Measurements from ENCODE around the gene STXBP5. TPM values are rescaled to one million over a fixed set of nuclear protein-coding genes. Genes with fewer than 3 reads are reported as not detected.

Gene STXBP5
- total and polyA plus RNA-seq, 9 of the 15 experiments (the other 6 are each of a cell fraction or from before 2014, with no cell fraction given): 23.3 to 172 (median 71.5) TPM

DNA sequence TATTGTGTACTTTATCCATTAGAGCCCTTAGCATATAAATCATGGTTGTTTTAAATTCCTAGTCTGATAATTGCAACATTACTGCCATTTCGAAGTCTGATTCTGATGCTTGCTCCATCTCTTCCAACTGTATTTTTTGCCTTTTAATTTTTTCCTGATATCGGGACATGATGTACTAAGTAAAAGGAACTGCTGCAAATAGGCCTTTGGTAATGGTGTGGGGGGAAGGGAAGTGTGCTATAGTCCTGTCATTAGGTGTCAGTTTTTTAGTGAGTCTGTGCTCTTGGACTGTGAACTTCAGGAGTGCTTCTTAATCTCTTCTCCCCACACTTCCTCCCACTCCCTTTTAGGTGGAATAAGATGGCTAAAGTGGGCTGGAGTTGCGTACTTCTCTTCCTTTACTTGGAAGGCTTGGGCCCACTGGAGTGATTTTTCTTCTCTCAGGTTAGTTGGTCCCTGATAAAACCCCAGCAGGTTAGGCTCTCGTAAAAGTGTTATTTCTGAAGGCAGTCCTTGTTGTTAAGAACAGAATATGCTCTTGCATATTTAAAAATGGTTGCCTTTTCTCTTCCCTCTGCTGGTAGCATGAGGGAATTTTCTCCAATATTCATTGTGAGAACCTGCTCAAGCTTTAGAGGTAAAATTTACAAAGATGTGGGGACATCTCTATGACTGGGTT is 18.1 kb downstream of the STXBP5 start (continued):
- TF ChIP-seq, protein P1, sequence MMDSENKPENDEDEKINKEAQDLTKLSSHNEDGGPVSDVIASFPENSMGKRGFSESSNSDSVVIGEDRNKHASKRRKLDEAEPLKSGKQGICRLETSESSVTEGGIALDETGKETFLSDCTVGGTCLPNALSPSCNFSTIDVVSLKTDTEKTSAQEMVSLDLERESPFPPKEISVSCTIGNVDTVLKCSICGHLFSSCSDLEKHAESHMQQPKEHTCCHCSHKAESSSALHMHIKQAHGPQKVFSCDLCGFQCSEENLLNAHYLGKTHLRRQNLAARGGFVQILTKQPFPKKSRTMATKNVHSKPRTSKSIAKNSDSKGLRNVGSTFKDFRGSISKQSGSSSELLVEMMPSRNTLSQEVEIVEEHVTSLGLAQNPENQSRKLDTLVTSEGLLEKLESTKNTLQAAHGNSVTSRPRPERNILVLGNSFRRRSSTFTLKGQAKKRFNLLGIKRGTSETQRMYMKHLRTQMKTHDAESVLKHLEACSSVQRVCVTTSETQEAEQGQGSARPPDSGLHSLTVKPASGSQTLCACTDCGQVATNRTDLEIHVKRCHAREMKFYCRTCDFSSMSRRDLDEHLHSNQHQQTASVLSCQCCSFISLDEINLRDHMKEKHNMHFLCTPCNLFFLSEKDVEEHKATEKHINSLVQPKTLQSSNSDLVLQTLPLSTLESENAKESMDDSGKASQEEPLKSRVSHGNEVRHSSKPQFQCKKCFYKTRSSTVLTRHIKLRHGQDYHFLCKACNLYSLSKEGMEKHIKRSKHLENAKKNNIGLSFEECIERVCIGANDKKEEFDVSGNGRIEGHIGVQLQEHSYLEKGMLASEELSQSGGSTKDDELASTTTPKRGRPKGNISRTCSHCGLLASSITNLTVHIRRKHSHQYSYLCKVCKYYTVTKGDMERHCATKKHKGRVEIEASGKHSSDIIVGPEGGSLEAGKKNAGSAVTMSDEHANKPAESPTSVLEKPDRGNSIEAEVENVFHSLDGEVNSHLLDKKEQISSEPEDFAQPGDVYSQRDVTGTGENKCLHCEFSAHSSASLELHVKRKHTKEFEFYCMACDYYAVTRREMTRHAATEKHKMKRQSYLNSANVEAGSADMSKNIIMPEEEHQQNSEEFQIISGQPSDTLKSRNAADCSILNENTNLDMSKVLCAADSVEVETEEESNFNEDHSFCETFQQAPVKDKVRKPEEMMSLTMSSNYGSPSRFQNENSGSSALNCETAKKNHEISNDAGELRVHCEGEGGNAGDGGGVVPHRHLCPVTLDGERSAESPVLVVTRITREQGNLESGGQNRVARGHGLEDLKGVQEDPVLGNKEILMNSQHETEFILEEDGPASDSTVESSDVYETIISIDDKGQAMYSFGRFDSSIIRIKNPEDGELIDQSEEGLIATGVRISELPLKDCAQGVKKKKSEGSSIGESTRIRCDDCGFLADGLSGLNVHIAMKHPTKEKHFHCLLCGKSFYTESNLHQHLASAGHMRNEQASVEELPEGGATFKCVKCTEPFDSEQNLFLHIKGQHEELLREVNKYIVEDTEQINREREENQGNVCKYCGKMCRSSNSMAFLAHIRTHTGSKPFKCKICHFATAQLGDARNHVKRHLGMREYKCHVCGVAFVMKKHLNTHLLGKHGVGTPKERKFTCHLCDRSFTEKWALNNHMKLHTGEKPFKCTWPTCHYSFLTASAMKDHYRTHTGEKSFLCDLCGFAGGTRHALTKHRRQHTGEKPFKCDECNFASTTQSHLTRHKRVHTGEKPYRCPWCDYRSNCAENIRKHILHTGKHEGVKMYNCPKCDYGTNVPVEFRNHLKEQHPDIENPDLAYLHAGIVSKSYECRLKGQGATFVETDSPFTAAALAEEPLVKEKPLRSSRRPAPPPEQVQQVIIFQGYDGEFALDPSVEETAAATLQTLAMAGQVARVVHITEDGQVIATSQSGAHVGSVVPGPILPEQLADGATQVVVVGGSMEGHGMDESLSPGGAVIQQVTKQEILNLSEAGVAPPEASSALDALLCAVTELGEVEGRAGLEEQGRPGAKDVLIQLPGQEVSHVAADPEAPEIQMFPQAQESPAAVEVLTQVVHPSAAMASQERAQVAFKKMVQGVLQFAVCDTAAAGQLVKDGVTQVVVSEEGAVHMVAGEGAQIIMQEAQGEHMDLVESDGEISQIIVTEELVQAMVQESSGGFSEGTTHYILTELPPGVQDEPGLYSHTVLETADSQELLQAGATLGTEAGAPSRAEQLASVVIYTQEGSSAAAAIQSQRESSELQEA (IDR thresholded peaks at IDR 0.05; ENCODE audit: low read depth): no peak
- TF ChIP-seq, protein P2, sequence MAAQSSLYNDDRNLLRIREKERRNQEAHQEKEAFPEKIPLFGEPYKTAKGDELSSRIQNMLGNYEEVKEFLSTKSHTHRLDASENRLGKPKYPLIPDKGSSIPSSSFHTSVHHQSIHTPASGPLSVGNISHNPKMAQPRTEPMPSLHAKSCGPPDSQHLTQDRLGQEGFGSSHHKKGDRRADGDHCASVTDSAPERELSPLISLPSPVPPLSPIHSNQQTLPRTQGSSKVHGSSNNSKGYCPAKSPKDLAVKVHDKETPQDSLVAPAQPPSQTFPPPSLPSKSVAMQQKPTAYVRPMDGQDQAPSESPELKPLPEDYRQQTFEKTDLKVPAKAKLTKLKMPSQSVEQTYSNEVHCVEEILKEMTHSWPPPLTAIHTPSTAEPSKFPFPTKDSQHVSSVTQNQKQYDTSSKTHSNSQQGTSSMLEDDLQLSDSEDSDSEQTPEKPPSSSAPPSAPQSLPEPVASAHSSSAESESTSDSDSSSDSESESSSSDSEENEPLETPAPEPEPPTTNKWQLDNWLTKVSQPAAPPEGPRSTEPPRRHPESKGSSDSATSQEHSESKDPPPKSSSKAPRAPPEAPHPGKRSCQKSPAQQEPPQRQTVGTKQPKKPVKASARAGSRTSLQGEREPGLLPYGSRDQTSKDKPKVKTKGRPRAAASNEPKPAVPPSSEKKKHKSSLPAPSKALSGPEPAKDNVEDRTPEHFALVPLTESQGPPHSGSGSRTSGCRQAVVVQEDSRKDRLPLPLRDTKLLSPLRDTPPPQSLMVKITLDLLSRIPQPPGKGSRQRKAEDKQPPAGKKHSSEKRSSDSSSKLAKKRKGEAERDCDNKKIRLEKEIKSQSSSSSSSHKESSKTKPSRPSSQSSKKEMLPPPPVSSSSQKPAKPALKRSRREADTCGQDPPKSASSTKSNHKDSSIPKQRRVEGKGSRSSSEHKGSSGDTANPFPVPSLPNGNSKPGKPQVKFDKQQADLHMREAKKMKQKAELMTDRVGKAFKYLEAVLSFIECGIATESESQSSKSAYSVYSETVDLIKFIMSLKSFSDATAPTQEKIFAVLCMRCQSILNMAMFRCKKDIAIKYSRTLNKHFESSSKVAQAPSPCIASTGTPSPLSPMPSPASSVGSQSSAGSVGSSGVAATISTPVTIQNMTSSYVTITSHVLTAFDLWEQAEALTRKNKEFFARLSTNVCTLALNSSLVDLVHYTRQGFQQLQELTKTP (IDR thresholded peaks at IDR 0.05; ENCODE audit: low read depth in 1 of 2, partially characterized antibody in 2 of 2): peak; percentile 39 to 60
- TF ChIP-seq, protein P3, sequence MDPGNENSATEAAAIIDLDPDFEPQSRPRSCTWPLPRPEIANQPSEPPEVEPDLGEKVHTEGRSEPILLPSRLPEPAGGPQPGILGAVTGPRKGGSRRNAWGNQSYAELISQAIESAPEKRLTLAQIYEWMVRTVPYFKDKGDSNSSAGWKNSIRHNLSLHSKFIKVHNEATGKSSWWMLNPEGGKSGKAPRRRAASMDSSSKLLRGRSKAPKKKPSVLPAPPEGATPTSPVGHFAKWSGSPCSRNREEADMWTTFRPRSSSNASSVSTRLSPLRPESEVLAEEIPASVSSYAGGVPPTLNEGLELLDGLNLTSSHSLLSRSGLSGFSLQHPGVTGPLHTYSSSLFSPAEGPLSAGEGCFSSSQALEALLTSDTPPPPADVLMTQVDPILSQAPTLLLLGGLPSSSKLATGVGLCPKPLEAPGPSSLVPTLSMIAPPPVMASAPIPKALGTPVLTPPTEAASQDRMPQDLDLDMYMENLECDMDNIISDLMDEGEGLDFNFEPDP (CRISPR knock-in tag; IDR thresholded peaks at IDR 0.05): no peak

All from K562 (cell line).